SU-DHL-6 (cell line): ENCODE results near the gene NOTCH2.
"Not testable (repeated sequence)": the region's sequence is repeated elsewhere in the genome, so short reads cannot be mapped to it uniquely, and the experiment has no call there.

ENCODE experiments used
- H2AFZ ChIP-seq: fragments of 200-600 bp; sonication (generic); 2 replicates; pipeline ENCODE4 v1.6.1; 2014; ENCODE audit warnings: low read depth, mild to moderate bottlenecking, moderate library complexity, mixed read lengths, antibody characterized with exemption, low read length; ENCODE audit not compliant: severe bottlenecking
- H3F3A ChIP-seq: fragments of 200-600 bp; shearing (Covaris generic); 2 replicates; pipeline ENCODE4 v1.6.0; 2016; ENCODE audit warnings: antibody characterized with exemption, mild to moderate bottlenecking; ENCODE audit not compliant: insufficient read depth
- H3K27ac ChIP-seq: fragments of 200-600 bp; sonication (generic); 2 replicates; pipeline ENCODE4 v1.5.1; 2016; ENCODE audit warnings: low read depth, mild to moderate bottlenecking, low read length, moderate library complexity, mixed read lengths
- H3K27me3 ChIP-seq: fragments of 200-600 bp; sonication (generic), shearing (Covaris generic); 2 replicates; pipeline ENCODE4 v1.6.0; 2014; ENCODE audit warnings: mild to moderate bottlenecking, low read length
- H3K36me3 ChIP-seq: fragments of 200-600 bp; sonication (generic); 2 replicates; pipeline ENCODE4 v1.6.1; 2014; ENCODE audit warnings: mild to moderate bottlenecking, low read length, mixed read lengths
- H3K4me2 ChIP-seq: fragments of 300-600, 200-600 bp; shearing (Covaris generic), sonication (generic); 2 replicates; pipeline ENCODE4 v1.6.0; 2014; ENCODE audit warnings: low read length, low read depth, mild to moderate bottlenecking; ENCODE audit not compliant: poor library complexity, severe bottlenecking
- H3K4me3 ChIP-seq: fragments of 200-600 bp; sonication (generic); 2 replicates; pipeline ENCODE4 v1.5.1; 2014; ENCODE audit warnings: antibody characterized with exemption, low read length, mild to moderate bottlenecking, mixed read lengths; ENCODE audit not compliant: insufficient read depth, poor library complexity, severe bottlenecking
- H3K79me2 ChIP-seq: fragments of 200-600 bp; sonication (generic); 2 replicates; pipeline ENCODE4 v1.6.1; 2014; ENCODE audit warnings: mild to moderate bottlenecking, low read length, moderate library complexity; ENCODE audit not compliant: insufficient read depth
- H3K9ac ChIP-seq: fragments of 200-600 bp; sonication (generic); 2 replicates; pipeline ENCODE4 v1.7.0; 2014; ENCODE audit warnings: mild to moderate bottlenecking, low read length
- H3K9me2 ChIP-seq: fragments of 200-600 bp; sonication (generic); replicated peaks from 2 replicates; pipeline ENCODE4 v1.6.1; 2014; ENCODE audit warnings: low read length; ENCODE audit not compliant: insufficient read depth
- H3K9me3 ChIP-seq: fragments of 200-600 bp; sonication (generic); 2 replicates; pipeline ENCODE4 v1.6.1; 2014; ENCODE audit warnings: low read length, mixed read lengths; ENCODE audit not compliant: insufficient read depth
- H4K20me1 ChIP-seq: fragments of 200-600 bp; sonication (generic); 2 replicates; pipeline ENCODE4 v1.6.1; 2014; ENCODE audit warnings: low read depth, mild to moderate bottlenecking, antibody characterized with exemption, low read length, moderate library complexity, mixed read lengths

The NOTCH2 gene

GRCh38 chr1:120092232-120093218 lies 23.1 kb upstream of the NOTCH2 start:
- H3K36me3 ChIP-seq, H3K27ac ChIP-seq, H3K4me2 ChIP-seq, H3K9me2 ChIP-seq, H3K9me3 ChIP-seq, H3K9ac ChIP-seq, H3F3A ChIP-seq, H3K4me3 ChIP-seq, H3K79me2 ChIP-seq, H4K20me1 ChIP-seq, H3K27me3 ChIP-seq, H2AFZ ChIP-seq: not testable (repeated sequence)

- H3F3A ChIP-seq, H3K9ac ChIP-seq: not testable (repeated sequence)
Measured at GRCh38 chr1:120090830-120091229, 21.4 kb upstream of the NOTCH2 start.

GRCh38 chr1:120087959-120088358 lies 18.5 kb upstream of the NOTCH2 start:
- not testable (repeated sequence) for H3K4me3 ChIP-seq, H4K20me1 ChIP-seq, H3K36me3 ChIP-seq, H3K9me3 ChIP-seq, H3K27me3 ChIP-seq, H3K4me2 ChIP-seq, H3F3A ChIP-seq, H3K9me2 ChIP-seq, H3K9ac ChIP-seq, H2AFZ ChIP-seq, H3K27ac ChIP-seq, H3K79me2 ChIP-seq

More at GRCh38 chr1:120090830-120091229, 21.4 kb upstream of the NOTCH2 start:
- H2AFZ ChIP-seq, H3K36me3 ChIP-seq, H3K79me2 ChIP-seq, H4K20me1 ChIP-seq, H3K9me2 ChIP-seq, H3K9me3 ChIP-seq, H3K27me3 ChIP-seq, H3K27ac ChIP-seq, H3K4me3 ChIP-seq, H3K4me2 ChIP-seq: not testable (repeated sequence)

GRCh38 chr1:120069920-120070214 lies 405 bp upstream of the NOTCH2 start:
- H3K4me3 ChIP-seq, H4K20me1 ChIP-seq, H3K9me2 ChIP-seq, H2AFZ ChIP-seq, H3K79me2 ChIP-seq, H3K27ac ChIP-seq, H3K4me2 ChIP-seq, H3F3A ChIP-seq, H3K27me3 ChIP-seq, H3K9me3 ChIP-seq, H3K36me3 ChIP-seq, H3K9ac ChIP-seq: not testable (repeated sequence)

- H3K4me2 ChIP-seq = peak overlapping the region; percentile 27
- not testable (repeated sequence) for H3K79me2 ChIP-seq, H3K27me3 ChIP-seq, H4K20me1 ChIP-seq, H2AFZ ChIP-seq, H3K36me3 ChIP-seq, H3K9me3 ChIP-seq, H3F3A ChIP-seq, H3K9me2 ChIP-seq, H3K27ac ChIP-seq
- H3K4me3 ChIP-seq = peak overlapping the region; percentile 43
- H3K9ac ChIP-seq = peak overlapping the region; percentile 51
Measured at GRCh38 chr1:120068683-120069066, 787 bp downstream of the NOTCH2 start.

GRCh38 chr1:120048208-120048607 lies 21.3 kb downstream of the NOTCH2 start:
- not testable (repeated sequence) for H3K27me3 ChIP-seq, H3K36me3 ChIP-seq, H4K20me1 ChIP-seq, H3K79me2 ChIP-seq, H3K9me2 ChIP-seq, H3K27ac ChIP-seq, H3K9me3 ChIP-seq, H3K4me3 ChIP-seq, H3K9ac ChIP-seq, H3K4me2 ChIP-seq, H3F3A ChIP-seq, H2AFZ ChIP-seq

GRCh38 chr1:120041771-120042170 lies 27.7 kb downstream of the NOTCH2 start:
- H3K9me3 ChIP-seq, H3K27ac ChIP-seq, H3F3A ChIP-seq, H3K79me2 ChIP-seq, H3K9ac ChIP-seq, H4K20me1 ChIP-seq, H3K4me3 ChIP-seq, H3K9me2 ChIP-seq, H3K36me3 ChIP-seq, H3K27me3 ChIP-seq, H3K4me2 ChIP-seq, H2AFZ ChIP-seq: not testable (repeated sequence)

GRCh38 chr1:120032253-120032652 lies 37.2 kb downstream of the NOTCH2 start:
- H4K20me1 ChIP-seq, H3K27ac ChIP-seq, H3K36me3 ChIP-seq, H3K4me2 ChIP-seq, H2AFZ ChIP-seq, H3K9ac ChIP-seq, H3K9me2 ChIP-seq, H3K4me3 ChIP-seq, H3F3A ChIP-seq, H3K9me3 ChIP-seq, H3K79me2 ChIP-seq, H3K27me3 ChIP-seq: not testable (repeated sequence)
